Measurements from ENCODE around the gene ZNF385B. TPM values are rescaled to one million over a fixed set of nuclear protein-coding genes. Genes with fewer than 3 reads are reported as not detected.

The ZNF385B gene
- total RNA-seq, 1 donor from 2014 or later = not detected

DNA sequence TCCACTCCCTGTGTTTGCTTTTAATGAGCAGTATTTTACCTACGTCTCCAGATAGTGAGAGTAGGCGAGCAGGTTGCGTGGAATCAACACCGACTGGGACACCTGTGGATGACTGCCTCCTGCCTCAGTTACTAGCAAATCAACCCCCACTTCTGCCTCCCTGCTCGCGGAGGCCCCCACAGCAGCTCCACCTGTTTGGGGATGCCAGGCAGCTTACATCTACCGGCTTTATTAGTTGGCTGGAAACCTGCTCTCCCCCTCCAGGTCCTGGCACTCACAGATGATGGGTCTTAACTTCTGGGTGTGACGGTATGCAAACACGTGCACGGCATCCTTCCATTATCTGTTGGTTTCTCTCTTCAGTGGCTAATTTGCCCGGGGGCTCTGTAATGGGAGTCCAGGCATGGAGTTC, 432.3 kb downstream of the ZNF385B start:
- H3K4me3 ChIP-seq (ENCODE audit: low read depth, low read length) = no peak overlapping the region
- FAIRE-seq (no peak), DNase-seq (ENCODE audit: low read depth) (no peak)
- H3K27me3 ChIP-seq (ENCODE audit: control insufficient read depth, insufficient read depth, low read length) = peaks cover 2% of the 10 kb centered on the region
- no peaks in the 10 kb centered on the region for H3K36me3 ChIP-seq (ENCODE audit: control insufficient read depth, insufficient read depth, low read length)
- TF ChIP-seq, protein P1, sequence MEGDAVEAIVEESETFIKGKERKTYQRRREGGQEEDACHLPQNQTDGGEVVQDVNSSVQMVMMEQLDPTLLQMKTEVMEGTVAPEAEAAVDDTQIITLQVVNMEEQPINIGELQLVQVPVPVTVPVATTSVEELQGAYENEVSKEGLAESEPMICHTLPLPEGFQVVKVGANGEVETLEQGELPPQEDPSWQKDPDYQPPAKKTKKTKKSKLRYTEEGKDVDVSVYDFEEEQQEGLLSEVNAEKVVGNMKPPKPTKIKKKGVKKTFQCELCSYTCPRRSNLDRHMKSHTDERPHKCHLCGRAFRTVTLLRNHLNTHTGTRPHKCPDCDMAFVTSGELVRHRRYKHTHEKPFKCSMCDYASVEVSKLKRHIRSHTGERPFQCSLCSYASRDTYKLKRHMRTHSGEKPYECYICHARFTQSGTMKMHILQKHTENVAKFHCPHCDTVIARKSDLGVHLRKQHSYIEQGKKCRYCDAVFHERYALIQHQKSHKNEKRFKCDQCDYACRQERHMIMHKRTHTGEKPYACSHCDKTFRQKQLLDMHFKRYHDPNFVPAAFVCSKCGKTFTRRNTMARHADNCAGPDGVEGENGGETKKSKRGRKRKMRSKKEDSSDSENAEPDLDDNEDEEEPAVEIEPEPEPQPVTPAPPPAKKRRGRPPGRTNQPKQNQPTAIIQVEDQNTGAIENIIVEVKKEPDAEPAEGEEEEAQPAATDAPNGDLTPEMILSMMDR (IDR thresholded peaks at IDR 0.05; ENCODE audit: insufficient read depth, low read length, severe bottlenecking) = no peak

DNA sequence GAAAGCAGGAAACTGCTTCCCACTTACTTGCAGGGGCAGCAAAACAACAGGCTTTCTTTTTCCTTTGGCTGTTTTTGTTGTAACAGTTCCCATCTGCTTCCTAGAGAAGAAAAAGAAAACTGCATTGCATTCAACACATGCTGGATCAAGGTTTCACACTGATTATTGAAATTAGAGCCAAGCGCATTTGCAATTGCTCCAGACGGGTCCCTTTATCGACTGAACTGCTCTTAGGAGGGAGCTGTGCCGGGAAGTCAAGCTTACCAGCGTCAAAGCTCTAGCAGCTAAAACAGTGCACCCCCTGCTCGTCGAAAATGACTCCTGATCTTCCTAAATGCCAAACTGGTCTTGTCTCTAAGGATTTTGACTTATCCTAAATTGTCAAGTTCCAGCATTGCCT, 432.8 kb downstream of the ZNF385B start:
- Histone ChIP-seq H3K27me3 (ENCODE audit: control insufficient read depth, insufficient read depth, low read length) (peaks cover 2% of the 10 kb centered on the region), H3K36me3 (ENCODE audit: control insufficient read depth, insufficient read depth, low read length) (no peaks in the 10 kb centered on the region), H3K4me3 (ENCODE audit: low read depth, low read length) (no peak overlapping the region)
- TF ChIP-seq, protein P1 (IDR thresholded peaks at IDR 0.05; ENCODE audit: insufficient read depth, low read length, severe bottlenecking) = no peak
- DNase-seq (ENCODE audit: low read depth) = no peak
- FAIRE-seq = no peak

DNA sequence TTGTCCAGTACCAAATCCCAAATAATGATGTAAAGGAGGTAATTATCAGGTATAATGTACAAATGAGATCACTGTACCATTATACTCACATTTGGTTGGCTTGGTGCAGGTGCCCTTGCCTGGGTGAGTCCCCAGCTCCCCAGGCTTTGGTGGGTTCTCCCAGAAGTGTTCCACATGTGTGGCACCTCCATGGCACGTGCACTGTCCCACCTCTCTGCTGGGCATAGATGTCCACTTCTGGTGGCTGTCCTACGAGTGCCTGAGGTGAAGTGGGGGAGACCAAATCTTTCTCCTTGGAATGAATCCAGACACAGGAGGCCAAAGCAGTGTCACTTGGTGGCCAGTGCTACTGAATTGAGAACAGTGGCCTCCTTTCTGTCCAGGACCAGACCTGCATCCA, 434.3 kb downstream of the ZNF385B start:
- Histone ChIP-seq H3K4me3 (ENCODE audit: low read depth, low read length) (no peak overlapping the region), H3K27me3 (ENCODE audit: control insufficient read depth, insufficient read depth, low read length) (peaks cover 2% of the 10 kb centered on the region), H3K36me3 (ENCODE audit: control insufficient read depth, insufficient read depth, low read length) (no peaks in the 10 kb centered on the region)
- FAIRE-seq = no peak
- TF ChIP-seq, protein P1 (IDR thresholded peaks at IDR 0.05; ENCODE audit: insufficient read depth, low read length, severe bottlenecking) = no peak
- no peak for DNase-seq (ENCODE audit: low read depth)

DNA sequence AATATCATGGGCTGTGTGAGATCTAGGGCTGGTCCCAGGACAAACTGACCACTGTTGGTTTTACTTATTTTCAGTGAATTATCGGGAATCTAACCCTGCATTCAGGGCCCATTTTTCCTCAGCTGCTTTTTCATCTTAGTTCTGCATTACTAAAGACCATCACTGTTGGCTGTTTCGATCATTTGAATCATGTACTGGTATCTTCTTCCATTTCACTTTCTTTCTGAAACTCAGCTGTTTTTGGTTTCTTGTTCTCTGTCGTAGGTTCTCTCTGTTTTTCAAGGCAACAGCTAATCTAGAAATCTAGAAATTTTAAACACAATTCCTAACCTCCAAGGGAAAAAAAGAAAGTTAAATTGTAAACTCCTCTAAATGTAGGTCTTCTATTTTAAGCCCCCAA, 436.8 kb downstream of the ZNF385B start:
- TF ChIP-seq, protein P1 (IDR thresholded peaks at IDR 0.05; ENCODE audit: insufficient read depth, low read length, severe bottlenecking) = no peak
- DNase-seq (ENCODE audit: low read depth) (no peak), FAIRE-seq (no peak)
- Histone ChIP-seq H3K4me3 (ENCODE audit: low read depth, low read length) (no peak overlapping the region), H3K27me3 (ENCODE audit: control insufficient read depth, insufficient read depth, low read length) (peaks cover 2% of the 10 kb centered on the region), H3K36me3 (ENCODE audit: control insufficient read depth, insufficient read depth, low read length) (no peaks in the 10 kb centered on the region)

DNA sequence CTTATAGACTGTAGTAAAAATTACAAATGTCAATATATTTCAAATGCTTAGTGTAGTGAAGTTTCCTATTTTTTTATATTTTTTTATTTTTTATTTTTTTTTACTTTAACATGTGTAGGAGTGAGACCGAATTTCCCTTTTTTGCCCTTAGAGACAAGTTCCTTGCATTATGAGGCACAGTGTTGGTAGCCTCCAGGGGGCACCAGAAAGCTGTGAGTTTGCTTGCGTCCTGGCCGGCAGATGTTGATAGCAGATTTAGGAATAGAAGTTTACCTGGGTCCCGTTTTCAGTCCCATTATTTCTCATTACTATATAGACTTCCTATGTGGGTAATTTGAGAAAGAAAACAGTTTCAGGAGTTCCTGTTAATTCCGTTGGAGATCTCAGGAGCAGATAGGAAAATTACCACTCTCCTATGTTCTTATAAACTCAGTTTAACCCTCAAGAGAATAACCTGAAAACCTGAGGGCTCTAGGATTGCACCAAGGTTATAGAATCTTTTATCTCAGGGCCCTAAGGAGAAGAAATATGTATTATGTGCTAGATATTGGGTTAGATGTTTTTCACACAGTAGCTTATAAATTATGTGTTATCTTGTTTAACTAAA, 439.3 kb downstream of the ZNF385B start:
- FAIRE-seq = no peak
- Histone ChIP-seq H3K4me3 (ENCODE audit: low read depth, low read length) (no peak overlapping the region), H3K36me3 (ENCODE audit: control insufficient read depth, insufficient read depth, low read length) (no peaks in the 10 kb centered on the region), H3K27me3 (ENCODE audit: control insufficient read depth, insufficient read depth, low read length) (no peaks in the 10 kb centered on the region)
- TF ChIP-seq, protein P1 (IDR thresholded peaks at IDR 0.05; ENCODE audit: insufficient read depth, low read length, severe bottlenecking) = peak; percentile 71
- DNase-seq (ENCODE audit: low read depth) = peak; percentile 62

DNA sequence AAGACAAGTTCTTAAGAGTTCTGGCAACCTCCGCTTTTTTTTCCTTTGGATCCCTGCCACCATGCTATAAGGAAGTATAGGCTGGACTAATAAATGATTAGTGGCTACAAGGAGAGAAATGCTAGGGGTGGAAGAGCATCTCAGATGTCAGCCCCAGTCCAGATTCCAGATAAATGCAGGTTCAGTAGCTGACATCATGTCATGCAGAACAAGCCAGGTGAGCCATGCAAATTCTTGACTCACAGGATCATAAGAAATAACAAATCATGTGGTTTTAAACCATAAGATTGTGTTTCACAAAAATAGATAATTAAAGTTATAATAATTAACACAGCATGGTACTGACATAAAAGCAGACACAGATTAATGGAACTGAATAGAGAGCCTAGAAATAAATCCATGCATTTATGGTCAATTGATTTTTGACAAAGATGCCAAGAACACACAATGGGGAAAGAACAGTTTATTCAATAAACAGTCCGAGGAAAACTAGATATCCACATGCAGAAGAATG, 443.9 kb downstream of the ZNF385B start:
- Histone ChIP-seq H3K36me3 (ENCODE audit: control insufficient read depth, insufficient read depth, low read length) (no peaks in the 10 kb centered on the region), H3K27me3 (ENCODE audit: control insufficient read depth, insufficient read depth, low read length) (no peaks in the 10 kb centered on the region), H3K4me3 (ENCODE audit: low read depth, low read length) (no peak overlapping the region)
- FAIRE-seq (no peak), DNase-seq (ENCODE audit: low read depth) (no peak)
- TF ChIP-seq, protein P1 (IDR thresholded peaks at IDR 0.05; ENCODE audit: insufficient read depth, low read length, severe bottlenecking) = no peak

All from bronchial epithelial cell (primary cell).